Measurements from ENCODE around the gene COL12A1. TPM values are rescaled to one million over a fixed set of nuclear protein-coding genes. Genes with fewer than 3 reads are reported as not detected.

COL12A1 gene
- total RNA-seq, 4 donors from 2014 or later = 216 to 534 (median 359) TPM

DNA sequence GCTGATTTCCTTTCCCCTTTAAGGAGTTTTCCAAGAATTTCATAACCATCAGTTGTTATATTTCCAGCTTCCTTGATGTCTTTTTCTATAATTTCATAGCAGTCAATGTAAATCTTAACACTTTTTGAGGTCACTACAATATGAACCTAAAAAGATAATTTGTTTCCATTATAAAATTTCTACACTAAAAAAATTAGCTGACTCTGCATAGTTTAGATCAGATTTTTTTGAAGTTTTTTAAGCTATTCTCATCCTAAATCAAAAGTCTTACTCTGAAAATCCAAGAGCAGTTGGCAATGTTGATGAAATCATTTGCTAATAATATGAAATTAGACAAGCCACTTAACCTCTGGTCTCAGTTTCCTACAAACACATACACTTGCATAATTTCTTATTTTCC lies 96.8 kb downstream of the COL12A1 start:
- TF ChIP-seq, protein P1, sequence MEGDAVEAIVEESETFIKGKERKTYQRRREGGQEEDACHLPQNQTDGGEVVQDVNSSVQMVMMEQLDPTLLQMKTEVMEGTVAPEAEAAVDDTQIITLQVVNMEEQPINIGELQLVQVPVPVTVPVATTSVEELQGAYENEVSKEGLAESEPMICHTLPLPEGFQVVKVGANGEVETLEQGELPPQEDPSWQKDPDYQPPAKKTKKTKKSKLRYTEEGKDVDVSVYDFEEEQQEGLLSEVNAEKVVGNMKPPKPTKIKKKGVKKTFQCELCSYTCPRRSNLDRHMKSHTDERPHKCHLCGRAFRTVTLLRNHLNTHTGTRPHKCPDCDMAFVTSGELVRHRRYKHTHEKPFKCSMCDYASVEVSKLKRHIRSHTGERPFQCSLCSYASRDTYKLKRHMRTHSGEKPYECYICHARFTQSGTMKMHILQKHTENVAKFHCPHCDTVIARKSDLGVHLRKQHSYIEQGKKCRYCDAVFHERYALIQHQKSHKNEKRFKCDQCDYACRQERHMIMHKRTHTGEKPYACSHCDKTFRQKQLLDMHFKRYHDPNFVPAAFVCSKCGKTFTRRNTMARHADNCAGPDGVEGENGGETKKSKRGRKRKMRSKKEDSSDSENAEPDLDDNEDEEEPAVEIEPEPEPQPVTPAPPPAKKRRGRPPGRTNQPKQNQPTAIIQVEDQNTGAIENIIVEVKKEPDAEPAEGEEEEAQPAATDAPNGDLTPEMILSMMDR (IDR thresholded peaks at IDR 0.05; ENCODE audit: low read depth) = no peak

DNA sequence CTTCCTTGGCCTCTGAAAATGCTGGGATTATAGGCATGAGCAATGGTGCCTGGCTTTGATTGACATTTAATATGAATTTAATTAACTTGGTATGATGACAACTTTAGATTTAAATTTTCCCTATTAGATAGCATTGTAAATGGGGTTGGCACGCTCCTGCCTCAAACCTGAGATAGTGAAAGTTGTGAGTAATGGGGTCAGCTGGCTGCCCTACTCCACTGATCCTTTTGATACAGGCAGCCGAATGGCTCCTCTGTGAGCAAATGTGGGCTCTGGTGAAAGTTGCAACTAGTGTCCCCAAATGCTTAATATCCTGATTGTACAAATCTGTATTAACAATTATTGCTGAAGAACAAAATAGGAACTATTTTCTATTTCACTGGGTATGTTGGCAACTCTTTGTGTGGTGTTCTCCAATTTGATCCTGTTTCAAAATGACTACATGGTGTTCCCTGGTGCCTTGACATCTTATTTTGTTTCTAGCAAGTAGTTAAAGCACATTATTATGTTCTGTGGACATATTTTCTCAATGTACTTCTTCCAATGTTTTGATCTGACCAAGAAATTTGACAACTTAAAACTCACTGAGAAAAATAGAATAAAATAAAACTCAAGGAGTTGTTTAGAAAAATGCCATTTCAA lies 97.4 kb downstream of the COL12A1 start:
- TF ChIP-seq, protein P1 (IDR thresholded peaks at IDR 0.05; ENCODE audit: low read depth) = no peak

DNA sequence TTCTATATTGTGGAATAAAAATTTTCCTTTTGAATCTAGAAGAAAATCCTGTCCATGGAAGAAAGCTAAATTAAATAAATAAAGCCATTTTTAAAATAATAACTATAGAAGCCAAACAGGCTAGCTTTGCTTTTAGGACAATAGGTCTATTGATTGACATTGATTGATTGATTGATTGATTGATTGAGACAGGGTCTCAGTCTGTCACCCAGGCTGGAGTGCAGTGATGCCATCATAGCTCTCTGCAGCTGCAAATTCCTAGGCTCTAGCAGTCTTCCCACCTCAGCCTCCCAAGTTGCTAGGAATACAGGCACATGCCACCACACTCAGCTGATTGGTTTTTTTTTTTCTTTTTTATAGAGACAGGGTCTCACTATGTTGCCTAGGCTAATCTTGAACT lies 97.9 kb downstream of the COL12A1 start:
- TF ChIP-seq, protein P1 (IDR thresholded peaks at IDR 0.05; ENCODE audit: low read depth) = no peak

DNA sequence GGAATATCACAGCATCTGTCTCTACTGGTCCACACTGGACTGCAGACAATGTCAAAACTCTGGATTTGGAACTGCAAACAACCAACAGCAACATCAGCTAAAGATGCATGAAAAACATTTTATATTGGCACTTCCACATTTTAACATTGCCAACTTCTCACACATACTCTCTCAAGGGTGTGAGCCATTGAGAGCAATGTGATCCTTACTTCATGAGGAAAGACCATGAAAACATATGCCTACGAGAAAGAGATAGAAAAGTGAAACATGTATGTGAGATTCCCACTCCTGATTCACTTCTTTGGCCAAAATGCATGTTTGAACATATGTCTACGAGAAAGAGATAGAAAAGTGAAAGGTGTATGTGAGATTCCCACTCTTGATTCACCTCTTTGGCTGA lies 99.4 kb downstream of the COL12A1 start:
- TF ChIP-seq, protein P1 (IDR thresholded peaks at IDR 0.05; ENCODE audit: low read depth) = no peak

DNA sequence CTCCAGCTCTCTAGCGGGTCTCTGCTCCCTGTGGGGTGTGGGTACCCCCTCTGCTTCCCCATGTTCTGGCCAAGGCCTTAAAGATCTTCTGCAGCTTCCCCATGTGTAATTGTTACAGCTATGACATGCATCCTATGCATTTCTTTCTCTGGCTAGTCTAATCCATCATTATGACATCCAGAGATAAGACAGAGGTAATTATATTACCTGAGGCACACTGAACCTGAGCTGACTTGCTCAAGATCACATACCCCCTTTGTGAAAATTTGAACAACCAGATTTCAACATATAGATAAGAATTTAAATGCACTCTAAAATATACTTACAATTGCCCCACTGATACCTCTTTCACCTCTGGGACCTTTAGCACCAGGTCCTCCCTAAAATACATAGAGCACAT lies 102.4 kb downstream of the COL12A1 start:
- TF ChIP-seq, protein P1 (IDR thresholded peaks at IDR 0.05; ENCODE audit: low read depth) = no peak

DNA sequence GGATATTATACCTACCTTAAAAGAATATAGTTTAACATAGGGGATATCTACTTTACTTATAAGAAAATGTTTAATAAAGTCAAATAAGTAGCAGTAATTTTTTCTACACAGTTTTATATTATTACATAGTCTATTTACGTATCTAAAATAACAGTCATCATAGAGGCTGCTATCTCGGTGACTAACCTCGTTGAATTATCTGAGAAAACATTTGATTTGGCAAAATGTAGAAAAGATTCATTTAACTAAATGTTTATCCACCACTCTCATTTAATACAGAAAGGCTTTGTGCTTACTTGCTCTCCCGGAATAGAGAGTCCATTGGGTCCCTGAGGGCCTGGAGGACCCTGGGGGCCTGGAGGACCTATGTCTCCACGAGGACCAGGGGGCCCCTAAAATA lies 103.6 kb downstream of the COL12A1 start:
- TF ChIP-seq, protein P1 (IDR thresholded peaks at IDR 0.05; ENCODE audit: low read depth) = no peak

DNA sequence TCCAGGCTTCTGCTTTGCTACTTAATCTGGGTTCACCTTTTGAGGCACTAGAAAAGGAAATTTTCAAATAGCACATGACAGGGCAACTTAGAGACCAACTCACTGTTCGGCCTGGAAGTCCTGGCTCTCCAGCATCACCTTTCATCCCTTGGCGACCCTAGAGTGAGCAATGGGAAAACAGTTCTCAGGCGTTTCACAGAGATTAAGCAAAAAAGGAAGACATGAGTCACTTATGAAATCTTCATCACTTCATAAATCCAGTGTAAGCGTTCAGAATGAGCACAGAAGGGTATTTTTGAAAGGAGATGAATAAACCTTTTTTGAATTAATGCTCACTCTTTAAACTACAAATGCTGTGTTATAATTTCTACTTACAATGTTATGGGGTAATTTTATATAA lies 104.0 kb downstream of the COL12A1 start:
- TF ChIP-seq, protein P1 (IDR thresholded peaks at IDR 0.05; ENCODE audit: low read depth) = no peak
